SU-DHL-6 (cell line): ENCODE results near the gene RAI1.

ENCODE experiments used
- H2AFZ ChIP-seq: fragments of 200-600 bp; sonication (generic); 2 replicates; pipeline ENCODE4 v1.6.1; 2014; ENCODE audit warnings: low read depth, mild to moderate bottlenecking, moderate library complexity, mixed read lengths, antibody characterized with exemption, low read length; ENCODE audit not compliant: severe bottlenecking
- H3F3A ChIP-seq: fragments of 200-600 bp; shearing (Covaris generic); 2 replicates; pipeline ENCODE4 v1.6.0; 2016; ENCODE audit warnings: antibody characterized with exemption, mild to moderate bottlenecking; ENCODE audit not compliant: insufficient read depth
- H3K27ac ChIP-seq: fragments of 200-600 bp; sonication (generic); 2 replicates; pipeline ENCODE4 v1.5.1; 2016; ENCODE audit warnings: low read depth, mild to moderate bottlenecking, low read length, moderate library complexity, mixed read lengths
- H3K27me3 ChIP-seq: fragments of 200-600 bp; sonication (generic), shearing (Covaris generic); 2 replicates; pipeline ENCODE4 v1.6.0; 2014; ENCODE audit warnings: mild to moderate bottlenecking, low read length
- H3K36me3 ChIP-seq: fragments of 200-600 bp; sonication (generic); 2 replicates; pipeline ENCODE4 v1.6.1; 2014; ENCODE audit warnings: mild to moderate bottlenecking, low read length, mixed read lengths
- H3K4me2 ChIP-seq: fragments of 300-600, 200-600 bp; shearing (Covaris generic), sonication (generic); 2 replicates; pipeline ENCODE4 v1.6.0; 2014; ENCODE audit warnings: low read length, low read depth, mild to moderate bottlenecking; ENCODE audit not compliant: poor library complexity, severe bottlenecking
- H3K4me3 ChIP-seq: fragments of 200-600 bp; sonication (generic); 2 replicates; pipeline ENCODE4 v1.5.1; 2014; ENCODE audit warnings: antibody characterized with exemption, low read length, mild to moderate bottlenecking, mixed read lengths; ENCODE audit not compliant: insufficient read depth, poor library complexity, severe bottlenecking
- H3K79me2 ChIP-seq: fragments of 200-600 bp; sonication (generic); 2 replicates; pipeline ENCODE4 v1.6.1; 2014; ENCODE audit warnings: mild to moderate bottlenecking, low read length, moderate library complexity; ENCODE audit not compliant: insufficient read depth
- H3K9ac ChIP-seq: fragments of 200-600 bp; sonication (generic); 2 replicates; pipeline ENCODE4 v1.7.0; 2014; ENCODE audit warnings: mild to moderate bottlenecking, low read length
- H3K9me2 ChIP-seq: fragments of 200-600 bp; sonication (generic); replicated peaks from 2 replicates; pipeline ENCODE4 v1.6.1; 2014; ENCODE audit warnings: low read length; ENCODE audit not compliant: insufficient read depth
- H3K9me3 ChIP-seq: fragments of 200-600 bp; sonication (generic); 2 replicates; pipeline ENCODE4 v1.6.1; 2014; ENCODE audit warnings: low read length, mixed read lengths; ENCODE audit not compliant: insufficient read depth
- H4K20me1 ChIP-seq: fragments of 200-600 bp; sonication (generic); 2 replicates; pipeline ENCODE4 v1.6.1; 2014; ENCODE audit warnings: low read depth, mild to moderate bottlenecking, antibody characterized with exemption, low read length, moderate library complexity, mixed read lengths
- EZH2phosphoT487 ChIP-seq: fragments of 200-600 bp; sonication (generic), shearing (Covaris generic); conservative IDR thresholded peaks from 2 replicates; pipeline ENCODE4 v1.6.1; 2018; ENCODE audit warnings: mild to moderate bottlenecking, antibody characterized with exemption, low read length, moderate library complexity, mixed read lengths
- TF ChIP-seq, protein P1 (sequence below): fragments of 200-600 bp; sonication (generic); IDR thresholded peaks from one replicate; pipeline ENCODE4 v1.5.1; 2017; ENCODE audit warnings: antibody characterized with exemption, mild to moderate bottlenecking, low read length, moderate library complexity; ENCODE audit not compliant: insufficient read depth, poor library complexity, severe bottlenecking

Gene RAI1

DNA sequence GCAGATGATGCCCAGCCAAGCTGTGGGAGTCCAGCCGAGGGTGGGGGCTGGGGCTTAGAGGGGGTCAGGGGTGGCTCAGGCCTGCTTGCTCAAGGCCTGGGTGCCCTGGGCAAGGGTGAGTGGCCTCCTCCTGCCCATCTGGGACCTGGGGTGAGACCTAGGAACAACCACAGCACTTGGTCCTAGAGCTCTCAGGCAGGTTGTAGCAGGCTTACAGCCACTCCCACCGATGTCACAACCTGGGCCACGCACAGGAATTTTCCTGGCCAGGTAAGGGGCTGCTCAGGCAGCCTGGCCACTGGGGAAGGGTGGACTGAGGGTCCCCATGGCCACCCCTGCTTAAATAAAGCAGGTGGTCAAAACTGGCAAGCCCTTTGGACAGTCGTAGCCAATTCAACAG, 161.8 kb downstream of the RAI1 start:
- H3K27ac ChIP-seq, result no peak overlapping the region
- H3K9me2 ChIP-seq, result no peaks in the 10 kb centered on the region
- no peak for TF ChIP-seq EZH2phosphoT487
- TF ChIP-seq, protein P1, sequence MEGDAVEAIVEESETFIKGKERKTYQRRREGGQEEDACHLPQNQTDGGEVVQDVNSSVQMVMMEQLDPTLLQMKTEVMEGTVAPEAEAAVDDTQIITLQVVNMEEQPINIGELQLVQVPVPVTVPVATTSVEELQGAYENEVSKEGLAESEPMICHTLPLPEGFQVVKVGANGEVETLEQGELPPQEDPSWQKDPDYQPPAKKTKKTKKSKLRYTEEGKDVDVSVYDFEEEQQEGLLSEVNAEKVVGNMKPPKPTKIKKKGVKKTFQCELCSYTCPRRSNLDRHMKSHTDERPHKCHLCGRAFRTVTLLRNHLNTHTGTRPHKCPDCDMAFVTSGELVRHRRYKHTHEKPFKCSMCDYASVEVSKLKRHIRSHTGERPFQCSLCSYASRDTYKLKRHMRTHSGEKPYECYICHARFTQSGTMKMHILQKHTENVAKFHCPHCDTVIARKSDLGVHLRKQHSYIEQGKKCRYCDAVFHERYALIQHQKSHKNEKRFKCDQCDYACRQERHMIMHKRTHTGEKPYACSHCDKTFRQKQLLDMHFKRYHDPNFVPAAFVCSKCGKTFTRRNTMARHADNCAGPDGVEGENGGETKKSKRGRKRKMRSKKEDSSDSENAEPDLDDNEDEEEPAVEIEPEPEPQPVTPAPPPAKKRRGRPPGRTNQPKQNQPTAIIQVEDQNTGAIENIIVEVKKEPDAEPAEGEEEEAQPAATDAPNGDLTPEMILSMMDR, result no peak
- H3F3A ChIP-seq, result 0 out of 2 replicates have a peak, but pooled peaks cover 6% of the 10 kb centered on the region
- H3K4me3 ChIP-seq, result no peak overlapping the region
- no peak overlapping the region for H3K4me2 ChIP-seq
- H3K27me3 ChIP-seq, result no peaks in the 10 kb centered on the region
- H3K9me3 ChIP-seq, result no peaks in the 10 kb centered on the region
- no peak overlapping the region for H2AFZ ChIP-seq
- H3K36me3 ChIP-seq, result no peaks in the 10 kb centered on the region
- no peaks in the 10 kb centered on the region for H4K20me1 ChIP-seq
- no peaks in the 10 kb centered on the region for H3K79me2 ChIP-seq
- H3K9ac ChIP-seq, result no peak overlapping the region

DNA sequence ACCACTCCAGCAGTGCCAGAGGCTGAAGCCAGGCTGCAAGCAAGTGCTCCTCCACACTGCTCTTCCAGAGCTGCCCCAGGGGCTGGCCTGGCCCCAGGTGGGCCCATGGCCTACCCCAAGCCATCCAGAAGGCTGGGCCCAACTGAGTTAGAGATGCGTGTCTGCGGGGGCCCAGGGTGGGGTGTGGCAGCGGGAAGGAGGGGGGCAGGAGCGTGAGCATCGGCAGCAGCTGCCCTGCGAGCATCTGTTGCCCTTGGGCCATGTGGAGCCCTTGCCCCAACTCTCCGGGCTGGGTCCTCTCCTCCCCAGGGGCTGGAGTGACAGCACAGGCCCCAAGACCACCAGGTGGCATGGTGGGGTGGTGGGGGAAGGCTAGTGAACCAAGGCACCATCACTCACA, 162.8 kb downstream of the RAI1 start:
- TF ChIP-seq, protein P1, result no peak
- TF ChIP-seq EZH2phosphoT487, result no peak
- no peaks in the 10 kb centered on the region for H3K27me3 ChIP-seq

DNA sequence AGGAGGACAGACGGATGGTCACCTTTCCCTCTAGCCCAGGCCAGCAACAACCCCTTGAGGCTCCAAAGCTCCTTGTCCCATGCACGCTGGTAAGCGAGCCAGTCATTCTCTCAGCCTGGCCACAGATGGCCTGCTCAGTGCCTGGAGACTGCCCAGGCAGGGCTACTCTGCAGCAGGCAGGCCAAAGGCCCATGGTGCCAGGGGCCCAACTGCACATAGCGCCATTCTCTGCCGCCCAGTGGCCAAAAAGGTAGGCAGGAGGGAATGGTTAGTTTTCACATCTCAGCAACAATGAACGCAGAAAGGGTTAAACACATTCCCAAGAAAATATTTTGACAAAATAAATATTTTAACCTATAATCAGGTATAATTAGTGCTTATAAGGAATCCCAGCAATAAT, 163.2 kb downstream of the RAI1 start:
- H3K27me3 ChIP-seq, result no peaks in the 10 kb centered on the region
- no peak overlapping the region for H2AFZ ChIP-seq
- no peak overlapping the region for H3K9ac ChIP-seq
- no peaks in the 10 kb centered on the region for H3K9me2 ChIP-seq
- no peaks in the 10 kb centered on the region for H3K79me2 ChIP-seq
- H4K20me1 ChIP-seq, result no peaks in the 10 kb centered on the region
- H3K27ac ChIP-seq, result no peak overlapping the region
- H3F3A ChIP-seq, result no peaks in the 10 kb centered on the region
- no peak overlapping the region for H3K4me3 ChIP-seq
- no peaks in the 10 kb centered on the region for H3K9me3 ChIP-seq
- no peaks in the 10 kb centered on the region for H3K36me3 ChIP-seq
- TF ChIP-seq, protein P1, result no peak
- no peak overlapping the region for H3K4me2 ChIP-seq

More for the DNA sequence above, 162.8 kb downstream of the RAI1 start:
- no peaks in the 10 kb centered on the region for H4K20me1 ChIP-seq
- no peaks in the 10 kb centered on the region for H3K79me2 ChIP-seq
- no peaks in the 10 kb centered on the region for H3K36me3 ChIP-seq
- H3K9me2 ChIP-seq, result no peaks in the 10 kb centered on the region
- H3K4me3 ChIP-seq, result no peak overlapping the region
- no peaks in the 10 kb centered on the region for H3F3A ChIP-seq
- no peak overlapping the region for H3K27ac ChIP-seq
- H2AFZ ChIP-seq, result no peak overlapping the region
- H3K9me3 ChIP-seq, result no peaks in the 10 kb centered on the region
- H3K9ac ChIP-seq, result no peak overlapping the region
- H3K4me2 ChIP-seq, result no peak overlapping the region
